ENCODE results near the gene KCNT2. TPM values are rescaled to one million over a fixed set of nuclear protein-coding genes. Genes with fewer than 3 reads are reported as not detected.

KCNT2 gene
- total and polyA plus RNA-seq, 4 donors = 0.84 to 18.7 (median 2.0) TPM

GRCh38 chr1:196373798-196374197 is 234.4 kb downstream of the KCNT2 start:
- no peak for TF ChIP-seq CTCF (IDR thresholded peaks at IDR 0.05; ENCODE audit: control extremely low read depth, extremely low read depth)
- 61 to 76% methylated on average over 1 of the region's 1 CpG for WGBS, 2 donors

GRCh38 chr1:196372896-196373536 is 235.2 kb downstream of the KCNT2 start:
- H3K4me1 ChIP-seq (ENCODE audit: control insufficient read depth in 5 of 5, insufficient read depth in 5 of 5, low read length in 5 of 5) = no peaks in the 10 kb centered on the region
- TF ChIP-seq CTCF (IDR thresholded peaks at IDR 0.05; ENCODE audit: control extremely low read depth, extremely low read depth) = no peak
- ATAC-seq (ENCODE audit: insufficient read depth, low FRiP score) (no peak), DNase-seq (peak in 2 of 3 donors; percentile 27 to 37)
- no peaks in the 10 kb centered on the region for H3K9me3 ChIP-seq (ENCODE audit: control insufficient read depth in 4 of 4, insufficient read depth in 3 of 4, low read length in 3 of 4)
- H3K27me3 ChIP-seq (ENCODE audit: control insufficient read depth in 3 of 3, insufficient read depth in 3 of 3, low read length in 2 of 3) = no peaks in the 10 kb centered on the region
- no peak overlapping the region for H3K9ac ChIP-seq (ENCODE audit: insufficient read depth in 1 of 2, low read length in 2 of 2)
- no peak overlapping the region for H3K27ac ChIP-seq (ENCODE audit: low read depth in 1 of 2, low read length in 1 of 2)
- WGBS, 2 donors = 53 to 55% methylated on average over 2 of the region's 2 CpGs
- no peak overlapping the region for H3K4me3 ChIP-seq
- H3K36me3 ChIP-seq (ENCODE audit: control insufficient read depth in 4 of 4, insufficient read depth in 4 of 4, low read length in 4 of 4) = no peaks in the 10 kb centered on the region

More at GRCh38 chr1:196373798-196374197, 234.4 kb downstream of the KCNT2 start:
- H3K9ac ChIP-seq (ENCODE audit: insufficient read depth in 1 of 2, low read length in 2 of 2) = no peak overlapping the region
- no peaks in the 10 kb centered on the region for H3K9me3 ChIP-seq (ENCODE audit: control insufficient read depth in 4 of 4, insufficient read depth in 3 of 4, low read length in 3 of 4)
- H3K27ac ChIP-seq (ENCODE audit: low read depth in 1 of 2, low read length in 1 of 2) = no peak overlapping the region
- H3K36me3 ChIP-seq (ENCODE audit: control insufficient read depth in 4 of 4, insufficient read depth in 4 of 4, low read length in 4 of 4) = no peaks in the 10 kb centered on the region
- no peaks in the 10 kb centered on the region for H3K4me1 ChIP-seq (ENCODE audit: control insufficient read depth in 5 of 5, insufficient read depth in 5 of 5, low read length in 5 of 5)
- ATAC-seq (ENCODE audit: insufficient read depth, low FRiP score) (no peak), DNase-seq (no peak)
- no peak overlapping the region for H3K4me3 ChIP-seq
- H3K27me3 ChIP-seq (ENCODE audit: control insufficient read depth in 3 of 3, insufficient read depth in 3 of 3, low read length in 2 of 3) = no peaks in the 10 kb centered on the region

GRCh38 chr1:196367838-196368237 is 240.4 kb downstream of the KCNT2 start:
- Histone ChIP-seq H3K27me3 (ENCODE audit: control insufficient read depth in 3 of 3, insufficient read depth in 3 of 3, low read length in 2 of 3) (no peaks in the 10 kb centered on the region), H3K4me1 (ENCODE audit: control insufficient read depth in 5 of 5, insufficient read depth in 5 of 5, low read length in 5 of 5) (no peaks in the 10 kb centered on the region), H3K36me3 (ENCODE audit: control insufficient read depth in 4 of 4, insufficient read depth in 4 of 4, low read length in 4 of 4) (no peaks in the 10 kb centered on the region), H3K9ac (ENCODE audit: insufficient read depth in 1 of 2, low read length in 2 of 2) (no peak overlapping the region), H3K9me3 (ENCODE audit: control insufficient read depth in 4 of 4, insufficient read depth in 3 of 4, low read length in 3 of 4) (no peaks in the 10 kb centered on the region), H3K27ac (ENCODE audit: low read depth in 1 of 2, low read length in 1 of 2) (no peak overlapping the region), H3K4me3 (no peak overlapping the region)
- ATAC-seq (ENCODE audit: insufficient read depth, low FRiP score) (no peak), DNase-seq (no peak)
- no peak for TF ChIP-seq CTCF (IDR thresholded peaks at IDR 0.05; ENCODE audit: control extremely low read depth, extremely low read depth)
- 87 to 94% methylated on average over 3 of the region's 3 CpGs for WGBS, 2 donors
